SK-N-SH (cell line): ENCODE results near the gene DENND2C. TPM values are rescaled to one million over a fixed set of nuclear protein-coding genes. Genes with fewer than 3 reads are reported as not detected.

ENCODE experiments used
- CTCF ChIA-PET: fragments of 300-600, 350-600 bp; formaldehyde crosslinking; extraction: SDS; loops from one replicate; lab custom pipeline; 2021; lab: Yijun Ruan, JAX
- POLR2A ChIA-PET: fragments of 350-600 bp; sonication (Branson Sonifier 250); formaldehyde crosslinking; extraction: SDS; loops from one replicate; lab custom pipeline; 2020; ENCODE audit warnings: antibody characterized with exemption, inconsistent platforms; lab: Yijun Ruan, JAX
- DNase-seq: peaks from one replicate; pipeline ENCODE4 v3.0.0; 2012
- H2AFZ ChIP-seq: fragments of 200-600 bp; sonication (generic); 2 replicates; pipeline ENCODE4 v1.8.1; 2016; ENCODE audit warnings: antibody characterized with exemption, mild to moderate bottlenecking, low read depth
- H3F3A ChIP-seq: fragments of 200-600 bp; sonication (generic); replicated peaks from 2 replicates; pipeline ENCODE3; 2016; ENCODE audit warnings: antibody characterized with exemption, mild to moderate bottlenecking; ENCODE audit not compliant: insufficient read depth
- H3K27ac ChIP-seq, 2 experiments: fragments of 200-500 bp in 1 of 2; fragments of 200-600 bp in 1 of 2; sonication (Bioruptor generic) in 1 of 2; sonication (generic), shearing (Covaris generic) in 1 of 2; 2 replicates each; pipeline versions ENCODE4 v1.5.1 to v1.6.1; 2014 to 2016; ENCODE audit warnings: low read depth in 2 of 2, inconsistent platforms in 1 of 2, low read length in 1 of 2, mild to moderate bottlenecking in 1 of 2, mixed read lengths in 1 of 2
- H3K27me3 ChIP-seq: fragments of 200-600 bp; sonication (generic), shearing (Covaris generic); 2 replicates; pipeline ENCODE4 v1.6.1; 2016; ENCODE audit warnings: mixed run types; ENCODE audit not compliant: insufficient read depth
- H3K36me3 ChIP-seq, 2 experiments: fragments of 200-500 bp in 1 of 2; fragments of 200-600 bp in 1 of 2; sonication (Bioruptor generic) in 1 of 2; sonication (generic) in 1 of 2; replicated peaks in 1 of 2; 2 replicates each; pipeline versions ENCODE3 to v1.5.1; 2014 to 2016; ENCODE audit warnings: low read length in 1 of 2, mild to moderate bottlenecking in 1 of 2; ENCODE audit not compliant: insufficient read depth in 2 of 2, control insufficient read depth in 1 of 2
- H3K4me1 ChIP-seq, 2 experiments: fragments of 200-500 bp in 1 of 2; fragments of 200-600 bp in 1 of 2; sonication (Bioruptor generic) in 1 of 2; sonication (generic), shearing (Covaris generic) in 1 of 2; 2 replicates each; pipeline versions ENCODE4 v1.5.1 to v1.6.1; 2014 to 2016; ENCODE audit warnings: low read depth in 1 of 2, low read length in 1 of 2, mixed run types in 1 of 2; ENCODE audit not compliant: insufficient read depth in 2 of 2, control insufficient read depth in 1 of 2
- H3K4me2 ChIP-seq: fragments of 200-600 bp; sonication (generic), shearing (Covaris generic); 2 replicates; pipeline ENCODE4 v1.6.1; 2017; ENCODE audit warnings: mixed run types
- H3K4me3 ChIP-seq, 2 experiments: fragments of 200-500 bp in 1 of 2; fragments of 200-600 bp in 1 of 2; sonication (Bioruptor generic) in 1 of 2; sonication (generic), shearing (Covaris generic) in 1 of 2; 2 replicates each; pipeline versions ENCODE4 v1.5.1 to v1.8.1; 2014 to 2016; ENCODE audit warnings: low read depth in 2 of 2, inconsistent platforms in 1 of 2, low read length in 1 of 2, mild to moderate bottlenecking in 1 of 2, mixed read lengths in 1 of 2, moderate library complexity in 1 of 2
- H3K79me2 ChIP-seq: fragments of 200-600 bp; sonication (generic); 2 replicates; pipeline ENCODE4 v1.8.1; 2017; ENCODE audit warnings: mild to moderate bottlenecking; ENCODE audit not compliant: insufficient read depth
- H3K9ac ChIP-seq: fragments of 200-600 bp; sonication (generic); 2 replicates; pipeline ENCODE4 v1.6.1; 2017; ENCODE audit warnings: mixed run types
- H3K9me2 ChIP-seq: fragments of 200-600 bp; sonication (generic); 2 replicates; pipeline ENCODE4 v1.6.1; 2017; ENCODE audit warnings: mixed run types
- H3K9me3 ChIP-seq: fragments of 200-600 bp; sonication (generic); 2 replicates; pipeline ENCODE4 v1.6.1; 2017; ENCODE audit warnings: mixed run types, mild to moderate bottlenecking, moderate library complexity
- H4K20me1 ChIP-seq: fragments of 200-600 bp; sonication (generic); 2 replicates; pipeline ENCODE4 v1.6.1; 2017; ENCODE audit warnings: mild to moderate bottlenecking, mixed run types; ENCODE audit not compliant: insufficient read depth
- CHD2 ChIP-seq: fragments of 150-350 bp; IDR thresholded peaks from 2 replicates; pipeline ENCODE4 v1.6.1; 2018; ENCODE audit warnings: low read length; ENCODE audit not compliant: partially characterized antibody
- CTCF ChIP-seq: fragments of 200-600 bp; sonication (generic); IDR thresholded peaks from 2 replicates; pipeline ENCODE4 v1.6.1; 2017; ENCODE audit warnings: antibody characterized with exemption, mild to moderate bottlenecking, moderate library complexity
- EP300 ChIP-seq, 2 experiments: IDR thresholded peaks; 2 replicates each; pipeline versions ENCODE4 v1.4.0 to v1.6.1; 2012; ENCODE audit warnings: borderline replicate concordance in 1 of 2, low read depth in 1 of 2, low read length in 1 of 2
- EZH2phosphoT487 ChIP-seq: fragments of 200-600 bp; sonication (generic); IDR thresholded peaks from 2 replicates; pipeline ENCODE4 v1.6.1; 2017; ENCODE audit warnings: low read depth, mixed run types, mild to moderate bottlenecking, antibody characterized with exemption, moderate library complexity, borderline replicate concordance
- GABPA ChIP-seq: IDR thresholded peaks from 2 replicates; pipeline ENCODE4 v1.4.0; 2012; ENCODE audit warnings: low read depth, mild to moderate bottlenecking
- GATA2 ChIP-seq: sonication (generic); formaldehyde crosslinking; IDR thresholded peaks from 2 replicates; pipeline ENCODE4 v1.5.0; 2020; ENCODE audit warnings: mild to moderate bottlenecking, missing genetic modification reagents
- JUND ChIP-seq: IDR thresholded peaks from 2 replicates; pipeline ENCODE4 v1.4.0; 2012
- MAX ChIP-seq: IDR thresholded peaks from 2 replicates; pipeline ENCODE4 v1.4.0; 2012; ENCODE audit warnings: low read depth
- MEF2A ChIP-seq: IDR thresholded peaks from 2 replicates; pipeline ENCODE4 v1.4.0; 2012; ENCODE audit warnings: low read depth, borderline replicate concordance
- MXI1 ChIP-seq: IDR thresholded peaks from 2 replicates; pipeline ENCODE4 v1.6.1; 2012; ENCODE audit warnings: mild to moderate bottlenecking, low read depth, low read length, improper control_type of control experiment
- NFIC ChIP-seq: IDR thresholded peaks from 2 replicates; pipeline ENCODE4 v1.4.0; 2012; ENCODE audit warnings: borderline replicate concordance
- POLR2AphosphoS5 ChIP-seq: IDR thresholded peaks from 2 replicates; pipeline ENCODE4 v1.6.1; 2012; ENCODE audit warnings: low read depth, low read length
- RAD21 ChIP-seq: IDR thresholded peaks from 2 replicates; pipeline ENCODE4 v1.6.1; 2012; ENCODE audit warnings: mild to moderate bottlenecking, low read length
- REST ChIP-seq: IDR thresholded peaks from 2 replicates; pipeline ENCODE4 v1.6.1; 2012; ENCODE audit warnings: mild to moderate bottlenecking, low read depth, low read length, moderate library complexity
- RFX5 ChIP-seq: IDR thresholded peaks from 2 replicates; pipeline ENCODE4 v1.6.1; 2012; ENCODE audit warnings: mild to moderate bottlenecking, improper control_type of control experiment, low read length
- TCF12 ChIP-seq: IDR thresholded peaks from 2 replicates; pipeline ENCODE4 v1.4.0; 2012
- YY1 ChIP-seq: IDR thresholded peaks from 2 replicates; pipeline ENCODE4 v1.4.0; 2012; ENCODE audit warnings: low read depth, mild to moderate bottlenecking
- ZBTB33 ChIP-seq: IDR thresholded peaks from 2 replicates; pipeline ENCODE4 v1.4.0; 2012; ENCODE audit warnings: low read depth, borderline replicate concordance
- WGBS: methylation state at CpG from one replicate; pipeline ENCODE4 v1.1.6; 2017; ENCODE audit warnings: low lambda C conversion rate; 5-methylcytosine and 5-hydroxymethylcytosine counted together
- polyA plus RNA-seq, 3 experiments: library from polyadenylated mRNA; depleted of rRNA; stranded (reverse); fragments of >200 nt; gene quantifications; 2 replicates each; pipeline ENCODE4 v1.2.3, GENCODE V29; 2012

Gene DENND2C
- polyA plus RNA-seq, 1 of the 3 experiments (the other 2 are of a cell fraction) = 0.03 TPM

GRCh38 chr1:114551400-114551799 lies 118.4 kb downstream of the DENND2C start:
- DNase-seq = no peak
- WGBS = 79% methylated on average over 4 of the region's 4 CpGs
- TF ChIP-seq JUND (no peak), TCF12 (no peak), NFIC (no peak), ZBTB33 (no peak), GATA2 (no peak), REST (no peak), RAD21 (no peak)
- TF ChIP-seq, all 33 proteins: peak for 0
- no peak overlapping the region for H3K4me2 ChIP-seq
- H3K27ac ChIP-seq = no peak overlapping the region
- no peaks in the 10 kb centered on the region for H3K79me2 ChIP-seq
- no peaks in the 10 kb centered on the region for H3K27me3 ChIP-seq
- ChIA-PET POLR2A (no interaction called here), CTCF (no interaction called here)
- no peak overlapping the region for H2AFZ ChIP-seq
- no peaks in the 10 kb centered on the region for H3K9me2 ChIP-seq
- H3K4me3 ChIP-seq = no peak overlapping the region
- H3K36me3 ChIP-seq = no peaks in the 10 kb centered on the region
- no peaks in the 10 kb centered on the region for H3F3A ChIP-seq
- H3K9ac ChIP-seq = no peak overlapping the region
- H3K9me3 ChIP-seq = no peaks in the 10 kb centered on the region
- no peaks in the 10 kb centered on the region for H4K20me1 ChIP-seq
- no peaks in the 10 kb centered on the region for H3K4me1 ChIP-seq

- Histone ChIP-seq H3K79me2 (no peaks in the 10 kb centered on the region), H3K4me3 (no peak overlapping the region), H3K4me1 (no peaks in the 10 kb centered on the region), H2AFZ (no peak overlapping the region), H3K36me3 (no peaks in the 10 kb centered on the region), H3K9me3 (no peaks in the 10 kb centered on the region), H3K9ac (no peak overlapping the region), H3K4me2 (no peak overlapping the region), H3K27ac (no peak overlapping the region), H3F3A (no peaks in the 10 kb centered on the region), H3K27me3 (no peaks in the 10 kb centered on the region), H3K9me2 (no peaks in the 10 kb centered on the region), H4K20me1 (no peaks in the 10 kb centered on the region)
- ChIA-PET CTCF (interaction anchor here (1.0 kb wide), 1 partner anchor 203 kb away, joined by 4 read pairs; no protein-coding TSS in a partner anchor), POLR2A (no interaction called here)
- 86% methylated on average over 2 of the region's 2 CpGs for WGBS
- DNase-seq = no peak
- TF ChIP-seq YY1 = no peak
- no peak for TF ChIP-seq GABPA
- no peak for TF ChIP-seq CHD2
- TF ChIP-seq CTCF = no peak
- no peak for TF ChIP-seq POLR2AphosphoS5
- no peak for TF ChIP-seq RAD21
- no peak for TF ChIP-seq ZBTB33
- TF ChIP-seq EZH2phosphoT487 = no peak
- no peak for TF ChIP-seq MEF2A
- no peak for TF ChIP-seq MXI1
- TF ChIP-seq RFX5 = no peak
- no peak for TF ChIP-seq EP300 (IDR thresholded peaks at IDR 0.05; ENCODE audit: borderline replicate concordance in 1 of 2, low read depth in 1 of 2, low read length in 1 of 2)
- no peak for TF ChIP-seq MAX
Observed at GRCh38 chr1:114550336-114550735, 119.5 kb downstream of the DENND2C start.
